Fibroblast of peridontal ligament (primary cell): ENCODE measurements around the gene ZNF367.
"Not testable (repeated sequence)": the region's sequence is repeated elsewhere in the genome, so short reads cannot be mapped to it uniquely, and the experiment has no call there.

Experiments
- DNase-seq: peaks from one replicate; pipeline ENCODE4 v3.0.0-alpha.2; 2010; ENCODE audit errors: extremely low read depth

Gene ZNF367

DNA sequence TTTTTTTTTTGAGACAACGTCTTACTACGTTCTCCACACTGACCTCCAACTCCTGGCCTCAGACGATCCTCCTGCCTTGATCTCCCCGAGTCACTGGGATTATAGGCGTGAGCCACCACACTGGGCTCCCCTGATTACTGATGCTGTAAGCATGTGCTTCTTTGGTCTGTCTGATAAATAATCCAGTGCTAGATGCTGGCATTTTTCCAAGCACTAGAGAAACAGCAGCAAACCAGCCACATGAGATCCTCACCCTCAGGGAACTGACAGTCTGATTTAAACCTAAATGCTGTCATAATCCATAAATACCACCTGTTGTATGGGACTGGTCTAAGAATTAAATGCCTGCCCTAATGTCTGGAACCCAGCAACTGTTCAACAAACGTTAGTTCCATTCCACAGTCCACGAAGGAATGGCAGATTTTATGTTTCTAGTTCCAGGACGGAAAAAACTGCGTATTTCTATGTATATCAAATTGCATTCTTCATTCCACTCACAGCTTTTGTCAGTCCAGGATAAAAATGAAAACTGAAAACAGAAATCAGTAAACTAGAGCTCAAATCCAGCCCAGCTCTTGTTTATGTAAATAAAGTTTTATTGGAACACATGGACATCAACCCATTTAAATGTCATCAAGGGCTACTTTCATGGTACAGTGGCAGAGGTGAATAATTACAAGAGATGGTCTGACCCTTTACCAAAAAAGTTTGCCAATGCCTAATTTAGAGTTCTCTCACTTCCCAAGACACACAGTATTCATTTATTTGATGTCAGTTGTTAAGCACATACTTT lies 54.8 kb downstream of the ZNF367 start:
- no peak for DNase-seq

DNA sequence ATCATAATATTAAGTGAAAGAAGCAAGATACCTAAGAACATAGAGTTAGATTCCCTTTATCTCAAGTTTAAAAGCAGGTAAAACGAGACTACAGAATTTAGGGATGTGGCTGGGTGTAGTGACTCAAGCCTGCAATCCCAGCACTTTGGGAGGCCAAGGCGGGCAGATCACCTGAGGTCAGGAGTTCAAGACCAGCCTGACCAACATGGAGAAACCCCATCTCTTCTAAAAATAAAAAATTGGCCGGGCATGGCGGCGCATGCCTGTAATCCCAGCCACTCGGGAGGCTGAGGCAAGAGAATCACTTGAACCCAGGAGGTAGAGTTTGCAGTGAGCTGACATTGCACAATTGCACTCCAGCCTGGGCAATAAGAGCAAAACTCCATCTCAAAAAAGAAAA lies 56.1 kb downstream of the ZNF367 start:
- DNase-seq = not testable (repeated sequence)

GRCh38 chr9:96361668-96362067 lies 56.5 kb downstream of the ZNF367 start:
- DNase-seq = no peak

DNA sequence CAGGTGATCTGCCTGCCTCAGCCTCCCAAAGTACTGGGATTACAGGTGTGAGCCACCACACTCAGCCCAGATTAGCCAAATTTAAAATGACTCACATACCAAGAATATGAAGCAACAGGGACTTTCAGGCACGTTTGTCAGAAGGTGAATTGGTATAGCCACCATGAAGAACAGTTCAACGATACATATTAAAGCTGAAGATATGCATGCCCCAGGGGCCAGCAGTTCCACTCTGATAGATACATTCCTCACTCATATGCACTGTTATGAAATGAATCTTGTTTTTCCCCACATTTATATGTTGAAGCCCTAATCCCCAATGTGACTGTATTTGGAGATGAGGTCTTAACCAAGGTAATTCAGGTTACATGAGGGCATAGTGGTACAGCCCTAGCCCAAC lies 57.2 kb downstream of the ZNF367 start:
- no peak for DNase-seq

DNA sequence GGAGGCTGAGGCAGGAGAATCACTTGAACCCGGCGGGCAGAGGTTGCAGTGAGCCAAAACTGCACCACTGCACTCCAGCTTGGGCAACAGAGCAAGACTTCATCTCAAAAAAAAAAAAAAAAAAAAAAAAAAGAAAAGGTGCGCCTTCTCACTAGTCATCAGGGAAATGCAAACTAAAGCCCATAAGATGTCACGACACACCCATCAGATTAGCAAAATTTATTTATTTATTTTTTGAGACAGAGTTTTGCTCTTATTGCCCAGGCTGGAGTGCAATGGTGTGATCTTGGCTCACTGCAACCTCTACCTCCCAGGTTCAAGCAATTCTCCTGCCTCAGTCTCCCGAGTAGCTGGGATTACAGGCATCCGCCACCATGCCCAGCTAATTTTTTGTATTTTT lies 57.6 kb downstream of the ZNF367 start:
- DNase-seq = not testable (repeated sequence)

- DNase-seq = no peak
These were observed 67.3 kb downstream of the ZNF367 start for GRCh38 chr9:96350866-96351265.

DNA sequence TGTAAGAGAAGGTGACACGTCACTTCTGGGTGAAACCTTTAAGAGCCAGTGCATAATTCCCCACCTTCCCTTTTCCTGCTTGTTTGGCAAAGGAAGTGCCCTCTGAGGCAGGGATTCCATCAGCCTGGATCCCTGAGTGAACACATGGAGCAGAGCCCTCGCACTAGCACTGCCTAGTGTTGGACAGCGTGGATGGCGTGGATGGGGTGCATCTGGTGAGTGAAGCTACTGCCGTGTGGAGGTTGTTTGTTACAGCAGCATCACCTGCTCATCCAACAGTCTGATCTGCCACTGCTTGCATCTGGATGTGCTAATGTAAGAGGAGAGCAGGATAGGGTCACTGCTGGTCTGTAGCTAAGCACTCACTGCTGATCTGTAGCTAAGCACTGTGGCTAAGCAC lies 69.9 kb downstream of the ZNF367 start:
- DNase-seq = no peak

GRCh38 chr9:96345551-96345950 lies 72.6 kb downstream of the ZNF367 start:
- DNase-seq = no peak

GRCh38 chr9:96344458-96345180 lies 73.6 kb downstream of the ZNF367 start:
- DNase-seq = peak; percentile 97

- peak; percentile 52 for DNase-seq
These were observed 74.4 kb downstream of the ZNF367 start for GRCh38 chr9:96343515-96344360.

DNA sequence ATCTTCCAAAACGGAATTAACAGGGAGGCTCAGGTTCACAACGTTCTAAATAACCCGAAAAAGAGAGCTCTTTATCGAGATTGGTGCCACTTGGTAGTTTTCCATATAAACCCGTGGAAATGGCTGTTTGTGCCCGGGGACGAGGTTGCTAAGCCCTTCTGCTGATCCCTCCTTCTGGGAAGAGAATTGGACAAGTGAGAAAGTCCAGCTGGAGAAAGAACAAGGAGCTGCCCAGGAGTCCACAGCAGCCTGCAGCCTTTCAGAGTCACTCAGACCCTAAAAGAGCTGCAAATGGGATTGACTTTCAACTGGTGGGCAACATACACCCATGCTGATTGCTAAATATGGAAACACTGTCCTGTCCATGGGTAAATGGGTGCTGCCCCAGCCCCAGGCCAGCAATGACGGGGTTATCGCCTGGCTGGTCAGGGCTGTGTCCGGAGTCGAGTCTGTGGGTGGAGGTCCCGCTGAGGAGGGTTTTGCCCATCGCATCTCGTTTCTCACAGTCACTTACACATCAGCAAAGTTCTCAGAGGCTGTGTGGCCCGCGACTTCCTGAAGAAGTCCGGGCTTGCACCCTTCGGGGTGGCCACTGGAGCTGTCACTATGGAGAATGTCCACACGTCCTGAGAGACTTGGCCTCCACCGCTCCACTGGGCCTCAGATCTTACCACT lies 75.5 kb downstream of the ZNF367 start:
- no peak for DNase-seq

DNA sequence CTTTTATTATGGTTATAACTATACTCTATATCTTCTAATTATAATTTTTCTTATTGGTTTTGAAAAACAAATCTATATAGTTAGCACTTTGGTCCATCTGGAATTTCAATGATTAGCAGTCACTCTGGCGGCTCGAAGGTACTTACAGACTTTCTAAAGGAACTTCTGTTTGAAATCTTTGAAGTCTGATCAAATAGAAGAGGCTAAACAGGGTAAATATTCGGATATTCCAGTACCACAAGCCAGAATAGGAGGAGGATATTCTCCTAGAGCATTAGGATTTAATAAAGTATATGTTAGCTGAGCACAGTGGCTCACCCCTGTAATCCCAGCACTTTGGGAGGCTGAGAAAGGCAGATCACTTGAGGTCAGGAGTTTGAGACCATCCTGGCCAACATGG lies 77.5 kb downstream of the ZNF367 start:
- DNase-seq = no peak

DNA sequence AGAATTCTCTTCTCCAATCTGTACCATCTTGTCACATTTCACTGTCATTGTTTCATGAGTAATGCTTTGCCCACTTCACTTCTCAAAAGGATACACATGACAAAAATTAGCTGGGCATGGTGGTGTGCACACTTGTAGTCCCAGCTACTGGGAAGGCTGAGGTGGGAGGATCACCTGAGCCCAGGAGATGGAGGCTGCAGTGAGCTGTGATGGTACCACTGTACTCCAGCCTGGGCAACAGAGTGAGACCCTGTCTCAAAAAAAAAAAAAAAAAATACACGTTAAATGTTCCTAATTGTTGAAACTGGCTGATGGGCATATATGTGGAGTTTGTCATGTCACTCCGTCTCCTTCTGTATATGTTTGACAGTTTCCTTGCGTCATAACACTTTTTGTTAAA lies 79.9 kb downstream of the ZNF367 start:
- DNase-seq = no peak
